ENCODE results near the gene NOD1.

DNA sequence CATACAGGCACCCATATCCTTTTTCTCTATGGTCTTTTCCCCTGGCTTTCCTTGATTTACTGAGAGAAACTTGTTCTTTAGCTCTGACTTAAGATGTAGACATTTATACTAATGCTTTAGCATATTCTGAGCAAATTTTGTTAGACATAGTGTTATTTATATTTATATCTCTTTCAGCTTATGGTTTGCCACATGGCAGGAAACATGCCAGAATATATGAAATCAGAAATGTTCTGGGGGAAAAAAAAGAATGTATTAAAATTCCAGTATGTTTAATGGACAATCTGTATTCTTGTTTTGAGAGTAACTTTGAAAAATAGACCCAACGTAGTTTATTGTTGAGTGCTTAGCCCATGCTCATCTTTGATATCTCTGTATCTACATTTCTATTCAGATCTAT is 36.2 kb upstream of the NOD1 start:
- TF ChIP-seq PAX5 (IDR thresholded peaks at IDR 0.05; ENCODE audit: insufficient read depth, low read length, severe bottlenecking) (no peak), TAF1 (IDR thresholded peaks at IDR 0.05; ENCODE audit: low read depth, low read length) (no peak), POLR2AphosphoS5 (IDR thresholded peaks at IDR 0.05; ENCODE audit: low read depth, low read length) (no peak), POLR2A (IDR thresholded peaks at IDR 0.05; ENCODE audit: low read depth, low read length) (no peak), SPI1 (IDR thresholded peaks at IDR 0.05; ENCODE audit: low read depth, low read length) (no peak)
